NCI-H460 (cell line): ENCODE results near the gene HTT. TPM values are rescaled to one million over a fixed set of nuclear protein-coding genes. Genes with fewer than 3 reads are reported as not detected.

Experiments used
- DNase-seq: peaks from one replicate; pipeline ENCODE4 v3.0.0-alpha.2; 2016; ENCODE audit warnings: low read depth; ENCODE audit errors: extremely low read depth
- polyA plus RNA-seq: library from polyadenylated mRNA; depleted of rRNA; stranded (reverse); fragments of >200 nt; gene quantifications from 2 replicates; pipeline ENCODE4 v1.2.3, GENCODE V29; 2014; cell fraction: nucleus; rRNA removed
- total RNA-seq: library from RNA; depleted of rRNA; stranded (reverse); fragments of >200 nt; shearing (Covaris generic); gene quantifications from 2 replicates; pipeline ENCODE4 v1.2.3, GENCODE V29; 2014; rRNA removed

HTT gene
- total RNA-seq, result 14.6 and 17.6 TPM in 2 replicates
- 8.6 and 12.2 TPM in 2 replicates for polyA plus RNA-seq

GRCh38 chr4:3074078-3074845 is at the start of gene HTT, which contains the start of gene HTT-AS:
Gene HTT, plus strand, starts transcription at chr4:3074681. Its CDS starts 145 bp downstream, at chr4:3074826.
Gene HTT-AS, minus strand, starts transcription at chr4:3074538.
- DNase-seq, result peak; percentile 87

DNA sequence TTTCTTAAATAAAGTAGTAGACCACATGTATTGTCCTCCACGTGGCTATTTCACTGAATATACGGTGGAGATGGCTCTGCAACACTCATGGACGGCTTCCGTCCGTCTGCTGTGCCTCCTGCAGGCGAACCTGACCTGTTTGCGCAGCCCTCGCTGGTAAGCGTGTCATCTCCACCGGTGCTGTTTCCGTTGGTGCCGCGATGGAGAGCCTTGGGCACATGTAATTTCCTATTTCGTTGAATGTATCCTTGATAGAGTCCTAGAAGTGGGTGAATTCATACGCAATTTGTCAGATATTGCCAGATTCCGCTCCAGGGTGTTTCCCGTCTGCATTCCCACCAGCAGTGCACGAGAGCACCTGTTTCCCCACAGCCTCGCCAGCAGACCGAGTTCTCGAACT is 48.6 kb upstream of the HTT start:
- DNase-seq, result no peak

GRCh38 chr4:3026540-3026939 is 47.9 kb upstream of the HTT start:
- DNase-seq, result no peak

DNA sequence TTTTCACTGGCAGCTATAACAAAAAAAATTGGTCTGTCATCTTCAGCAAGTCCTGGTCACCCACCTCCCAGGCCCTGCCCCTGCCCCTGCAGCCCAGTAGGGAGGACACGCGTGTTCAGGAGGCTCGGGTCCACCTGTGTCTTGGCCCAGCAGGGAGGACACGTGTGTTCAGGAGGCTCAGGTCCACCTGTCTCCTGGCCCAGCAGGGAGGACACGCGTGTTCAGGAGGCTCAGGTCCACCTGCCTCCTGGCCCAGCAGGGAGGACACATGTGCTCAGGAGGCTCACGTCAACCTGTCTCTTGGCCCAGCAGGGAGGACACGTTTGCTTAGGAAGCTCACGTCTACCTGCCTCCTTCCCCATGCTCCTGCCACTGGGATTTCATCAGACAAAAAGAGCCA is 45.0 kb upstream of the HTT start:
- no peak for DNase-seq

GRCh38 chr4:3030566-3031356 is 43.7 kb upstream of the HTT start:
- no peak for DNase-seq

GRCh38 chr4:3031357-3032082 is 43.0 kb upstream of the HTT start:
- DNase-seq, result no peak

- no peak for DNase-seq
Observed at GRCh38 chr4:3034231-3034630, 40.2 kb upstream of the HTT start.

DNA sequence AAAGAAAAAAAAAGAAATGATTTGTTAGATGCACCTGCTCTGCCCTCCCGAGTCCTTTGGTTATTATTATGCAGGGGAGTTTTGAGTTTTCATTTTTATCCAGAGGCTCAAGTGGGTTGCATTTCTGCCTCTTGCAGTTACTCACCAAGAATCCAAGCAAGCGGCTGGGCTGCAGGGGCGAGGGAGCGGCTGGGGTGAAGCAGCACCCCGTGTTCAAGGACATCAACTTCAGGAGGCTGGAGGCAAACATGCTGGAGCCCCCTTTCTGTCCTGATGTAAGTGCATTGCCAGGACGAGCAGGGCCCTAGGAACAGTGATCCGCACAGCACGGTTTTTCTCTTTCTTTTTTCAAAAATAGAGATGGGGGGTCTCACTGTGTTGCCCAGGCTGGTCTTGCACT is 39.2 kb upstream of the HTT start:
- no peak for DNase-seq

DNA sequence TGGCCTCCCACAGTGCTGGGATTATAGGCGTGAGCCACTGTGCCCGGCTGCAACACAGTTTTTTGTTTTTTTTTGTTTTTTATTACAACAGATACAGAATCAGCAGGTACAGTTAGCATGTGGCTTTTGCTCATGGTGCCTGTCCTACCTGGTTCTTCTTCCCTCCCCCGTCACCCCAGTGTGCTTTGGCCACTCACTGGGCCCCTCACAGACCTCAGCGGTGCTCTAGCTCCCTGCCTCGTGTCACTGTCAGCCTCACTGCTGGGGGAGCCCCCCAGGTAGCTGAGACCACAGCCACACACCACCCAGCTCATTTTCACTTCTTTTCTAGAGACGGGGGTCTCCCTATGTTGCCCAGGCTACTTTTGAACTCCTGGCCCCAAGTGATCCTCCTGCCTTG is 38.8 kb upstream of the HTT start:
- DNase-seq, result no peak

- no peak for DNase-seq
Observed at GRCh38 chr4:3036131-3036952, 38.1 kb upstream of the HTT start.

GRCh38 chr4:3037957-3038461 is 36.5 kb upstream of the HTT start:
- no peak for DNase-seq

DNA sequence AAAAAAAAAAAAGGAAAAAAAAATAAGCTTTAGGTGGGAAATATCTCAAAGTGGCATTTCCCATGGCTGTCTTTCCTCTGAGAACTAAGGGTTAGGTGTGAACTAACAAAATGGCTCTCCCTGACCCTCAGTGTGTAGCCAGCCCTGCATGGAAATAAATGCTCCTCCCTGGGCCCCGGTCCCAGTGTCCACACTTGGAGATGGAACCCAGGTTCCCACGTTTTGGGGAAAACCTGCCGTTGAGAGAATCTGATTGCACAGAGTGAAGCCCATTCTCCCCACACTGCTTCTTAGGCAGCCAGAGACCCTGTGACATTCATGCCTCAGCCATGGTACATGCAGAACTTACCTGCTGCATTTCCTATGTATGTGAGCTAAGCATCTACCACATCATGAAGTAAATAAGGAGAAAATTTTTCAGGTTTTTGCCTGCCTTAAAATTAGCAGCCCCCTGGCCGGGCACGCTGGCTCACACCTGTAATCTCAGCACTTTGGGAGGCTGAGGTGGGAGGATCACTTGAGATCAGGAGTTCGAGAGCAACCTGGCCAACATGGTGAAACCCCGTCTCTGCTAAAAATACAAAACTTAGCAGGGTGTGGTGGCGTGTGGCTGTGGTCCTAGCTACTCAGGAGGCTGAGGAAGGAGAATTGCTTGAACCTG is 34.6 kb upstream of the HTT start:
- DNase-seq, result no peak

- DNase-seq, result no peak
Observed at GRCh38 chr4:3040452-3041191, 33.9 kb upstream of the HTT start.

- peak; percentile 26 for DNase-seq
Observed at GRCh38 chr4:3041192-3042142, 33.0 kb upstream of the HTT start.

- no peak for DNase-seq
Observed at GRCh38 chr4:3042226-3042625, 32.3 kb upstream of the HTT start.

DNA sequence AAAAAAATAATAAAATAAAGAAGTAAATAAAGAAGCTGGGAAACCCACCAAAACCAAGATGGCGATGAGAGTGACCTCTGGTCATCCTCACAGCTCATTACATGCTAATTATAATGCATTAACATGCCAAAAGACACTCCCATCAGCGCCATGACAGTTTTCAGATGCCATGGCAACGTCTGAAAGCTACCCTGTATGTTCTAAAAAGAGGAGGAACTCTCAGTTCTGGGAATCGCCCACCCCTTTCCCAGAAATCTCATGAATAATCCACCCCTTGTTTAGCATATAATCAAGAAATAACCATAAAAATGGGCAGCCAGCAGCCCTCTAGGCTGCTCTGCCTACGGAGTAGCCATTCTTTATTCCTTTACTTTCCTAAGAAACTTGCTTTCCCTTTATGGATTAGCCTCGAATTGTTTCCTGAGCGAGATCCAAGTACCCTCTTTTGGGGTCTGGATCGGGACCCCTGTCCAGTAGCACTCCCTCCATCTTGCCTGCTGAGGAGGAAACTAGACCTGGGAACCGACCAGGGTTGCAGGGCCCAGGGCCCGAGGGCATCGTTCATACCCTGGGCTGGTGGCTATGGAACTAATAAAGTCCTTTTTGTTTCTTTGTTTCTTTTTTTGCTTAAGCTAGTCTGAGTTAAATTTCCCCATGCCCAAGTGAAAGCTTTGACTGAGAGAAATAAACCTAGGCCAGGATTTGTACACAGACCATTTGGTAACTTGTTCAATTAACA is 31.0 kb upstream of the HTT start:
- no peak for DNase-seq
